AG10803 (cell line): ENCODE data around the gene SPSB4.
"Not testable (repeated sequence)": the region's sequence is repeated elsewhere in the genome, so short reads cannot be mapped to it uniquely, and the experiment has no call there.

ENCODE experiments used
- DNase-seq: peaks from one replicate; pipeline ENCODE4 v3.0.0; 2010; ENCODE audit warnings: low read depth
- H3K4me3 ChIP-seq: 2 replicates; pipeline ENCODE4 v1.5.1; 2011; ENCODE audit warnings: mild to moderate bottlenecking, low read length, control low read depth
- TF ChIP-seq, protein P1 (sequence below): conservative IDR thresholded peaks from 2 replicates; pipeline ENCODE4 v1.5.1; 2011; ENCODE audit warnings: mild to moderate bottlenecking, low read length, control low read depth, inconsistent platforms

The SPSB4 gene

DNA sequence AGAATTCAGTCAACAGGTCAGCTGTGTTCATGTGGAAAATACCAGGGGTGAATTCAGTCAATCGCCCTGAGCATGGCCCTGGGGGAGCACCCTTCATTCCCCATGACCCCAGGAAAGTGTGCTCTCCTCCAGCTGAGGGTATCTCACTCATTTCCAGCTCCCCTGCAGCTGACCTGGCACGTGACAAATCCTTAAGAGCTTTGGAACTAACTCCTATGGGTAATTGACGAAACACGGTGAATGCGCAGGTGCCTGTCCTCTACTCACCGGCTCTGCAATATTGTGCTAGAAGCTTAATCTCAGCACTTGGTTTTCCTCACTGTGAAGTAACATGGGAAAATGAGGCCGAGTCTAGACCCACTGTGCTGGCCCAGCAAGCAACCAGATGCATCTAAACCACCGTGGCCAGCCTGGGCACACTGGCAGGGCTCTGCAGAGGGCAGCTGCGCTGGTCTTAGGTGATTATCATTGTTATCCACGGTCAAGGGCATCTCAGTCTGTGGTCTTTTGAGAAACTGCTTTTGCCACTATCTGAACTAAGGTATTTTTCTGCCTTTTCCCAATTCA is 63.1 kb downstream of the SPSB4 start:
- H3K4me3 ChIP-seq, result no peak overlapping the region
- TF ChIP-seq, protein P1, sequence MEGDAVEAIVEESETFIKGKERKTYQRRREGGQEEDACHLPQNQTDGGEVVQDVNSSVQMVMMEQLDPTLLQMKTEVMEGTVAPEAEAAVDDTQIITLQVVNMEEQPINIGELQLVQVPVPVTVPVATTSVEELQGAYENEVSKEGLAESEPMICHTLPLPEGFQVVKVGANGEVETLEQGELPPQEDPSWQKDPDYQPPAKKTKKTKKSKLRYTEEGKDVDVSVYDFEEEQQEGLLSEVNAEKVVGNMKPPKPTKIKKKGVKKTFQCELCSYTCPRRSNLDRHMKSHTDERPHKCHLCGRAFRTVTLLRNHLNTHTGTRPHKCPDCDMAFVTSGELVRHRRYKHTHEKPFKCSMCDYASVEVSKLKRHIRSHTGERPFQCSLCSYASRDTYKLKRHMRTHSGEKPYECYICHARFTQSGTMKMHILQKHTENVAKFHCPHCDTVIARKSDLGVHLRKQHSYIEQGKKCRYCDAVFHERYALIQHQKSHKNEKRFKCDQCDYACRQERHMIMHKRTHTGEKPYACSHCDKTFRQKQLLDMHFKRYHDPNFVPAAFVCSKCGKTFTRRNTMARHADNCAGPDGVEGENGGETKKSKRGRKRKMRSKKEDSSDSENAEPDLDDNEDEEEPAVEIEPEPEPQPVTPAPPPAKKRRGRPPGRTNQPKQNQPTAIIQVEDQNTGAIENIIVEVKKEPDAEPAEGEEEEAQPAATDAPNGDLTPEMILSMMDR, result no peak
- no peak for DNase-seq

- TF ChIP-seq, protein P1, result peak; percentile 34
- H3K4me3 ChIP-seq, result no peak overlapping the region
- no peak for DNase-seq
Measured at GRCh38 chr3:141114816-141115460, 63.8 kb downstream of the SPSB4 start.

DNA sequence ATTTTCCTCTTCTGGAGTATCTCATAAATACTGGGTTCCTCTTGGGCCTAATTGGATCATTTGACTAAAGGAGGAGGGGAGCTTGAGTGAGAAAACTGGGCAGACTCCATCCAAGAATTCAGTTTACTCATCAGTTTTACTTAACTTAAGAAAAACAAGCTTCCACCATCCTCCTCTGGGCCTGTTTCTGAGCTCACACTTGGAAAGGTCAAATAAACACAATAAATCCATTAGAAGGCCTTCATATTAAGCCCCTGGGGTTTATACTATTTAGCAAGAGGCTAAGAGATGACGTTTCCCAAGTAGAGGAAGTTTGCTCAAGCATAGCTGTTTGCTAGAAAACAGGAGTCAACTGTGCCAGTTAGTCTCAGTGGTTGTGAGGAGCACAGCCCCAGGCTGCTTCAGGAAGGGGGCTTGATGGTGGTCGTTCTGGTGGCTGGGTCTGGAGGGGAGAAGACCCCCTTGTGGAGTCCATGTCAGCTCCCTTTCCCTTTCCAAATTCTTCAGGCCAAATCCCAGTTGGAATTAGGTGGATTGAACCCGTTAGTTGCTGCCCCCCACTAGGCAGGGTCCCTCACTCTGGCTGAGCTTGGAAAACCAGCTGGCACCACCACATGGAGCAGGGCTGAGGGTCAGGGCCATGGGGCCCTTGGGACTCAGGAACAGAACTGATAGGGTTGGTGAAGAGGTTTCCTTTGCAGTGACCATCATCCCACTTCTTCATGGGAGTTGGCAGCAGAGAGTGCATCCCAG is 64.8 kb downstream of the SPSB4 start:
- TF ChIP-seq, protein P1, result no peak
- DNase-seq, result no peak
- no peak overlapping the region for H3K4me3 ChIP-seq

- H3K4me3 ChIP-seq, result no peak overlapping the region
- DNase-seq, result no peak
- TF ChIP-seq, protein P1, result no peak
Measured at GRCh38 chr3:141116721-141117120, 65.6 kb downstream of the SPSB4 start.

DNA sequence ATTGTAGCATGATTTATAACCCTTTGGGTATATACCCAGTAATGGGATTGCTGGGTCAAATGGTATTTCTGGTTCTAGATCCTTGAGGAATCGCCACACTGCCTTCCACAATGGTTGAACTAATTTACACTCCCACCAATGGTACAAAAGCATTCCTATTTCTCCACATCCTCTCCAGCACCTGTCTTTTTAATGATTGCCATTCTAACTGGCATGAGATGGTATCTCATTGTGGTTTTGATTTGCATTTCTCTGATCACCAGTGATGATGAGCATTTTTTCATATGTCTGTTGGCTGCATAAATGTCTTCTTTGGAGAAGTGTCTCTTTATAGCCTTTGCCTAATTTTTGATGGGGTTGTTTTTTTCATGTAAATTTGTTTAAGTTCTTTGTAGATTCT is 66.8 kb downstream of the SPSB4 start:
- not testable (repeated sequence) for H3K4me3 ChIP-seq

DNA sequence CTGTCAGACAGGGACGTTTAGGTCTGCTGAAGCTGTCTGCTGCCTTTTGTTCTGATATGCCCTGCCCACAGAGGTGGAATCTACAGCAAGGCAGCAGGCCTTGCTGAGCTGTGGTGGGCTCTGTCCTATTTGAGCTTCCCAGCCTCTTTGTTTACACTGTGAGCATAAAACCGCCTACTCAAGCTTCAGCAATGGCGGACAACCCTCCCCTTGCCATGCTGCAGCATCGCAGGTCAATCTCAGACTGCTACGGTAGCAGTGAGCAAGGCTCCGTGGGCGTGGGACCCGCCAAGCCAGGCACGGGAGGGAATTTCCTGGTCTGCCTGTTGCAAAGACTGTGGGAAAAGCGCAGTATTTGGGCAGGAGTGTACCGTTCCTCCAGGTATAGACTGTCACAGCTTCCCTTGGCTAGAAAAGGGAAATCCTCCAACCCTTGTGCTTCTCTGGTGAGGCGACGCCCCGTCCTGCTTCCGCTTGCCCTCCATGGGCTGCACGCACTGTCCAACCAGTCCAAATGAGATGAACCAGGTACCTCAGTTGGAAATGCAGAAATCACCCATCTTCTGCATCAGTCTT is 71.4 kb downstream of the SPSB4 start:
- H3K4me3 ChIP-seq, result no peak overlapping the region
- TF ChIP-seq, protein P1, result no peak
- DNase-seq, result no peak

More for the DNA sequence above, 66.8 kb downstream of the SPSB4 start:
- DNase-seq, result not testable (repeated sequence)

- no peak for DNase-seq
- TF ChIP-seq, protein P1, result no peak
- no peak overlapping the region for H3K4me3 ChIP-seq
Measured at GRCh38 chr3:141123677-141124410, 72.7 kb downstream of the SPSB4 start.
